Measurements from ENCODE around the gene HIBADH. TPM values are rescaled to one million over a fixed set of nuclear protein-coding genes. Genes with fewer than 3 reads are reported as not detected.

HIBADH gene
- total and polyA plus RNA-seq, 2 donors (not counting 3 experiments of a cell fraction or from before 2014, with no cell fraction given) = 22.6 to 30.5 TPM

GRCh38 chr7:27576360-27576944, 86.2 kb downstream of the HIBADH start:
- CTCF ChIA-PET = interaction anchor here (0.9 to 3.8 kb wide), 3 partner anchors 10 to 380 kb away, joined by 3 to 27 read pairs (median 3); no protein-coding TSS in a partner anchor
- no peaks in the 10 kb centered on the region for H3K9me3 ChIP-seq (replicated peaks; ENCODE audit: control insufficient read depth, insufficient read depth, low read length)
- peaks cover 2% of the 10 kb centered on the region for H3K9me1 ChIP-seq (replicated peaks; ENCODE audit: control insufficient read depth, extremely low read depth, insufficient read depth, low read length)
- H3K36me3 ChIP-seq (ENCODE audit: control insufficient read depth in 2 of 2, extremely low read depth in 1 of 2, insufficient read depth in 2 of 2, low read length in 2 of 2) = no peaks in the 10 kb centered on the region
- no peaks in the 10 kb centered on the region for H3K79me2 ChIP-seq (ENCODE audit: control insufficient read depth, insufficient read depth, low read length)
- TF ChIP-seq POLR2A (IDR thresholded peaks at IDR 0.05; ENCODE audit: low read depth, low read length) = no peak
- TF ChIP-seq, protein P1, sequence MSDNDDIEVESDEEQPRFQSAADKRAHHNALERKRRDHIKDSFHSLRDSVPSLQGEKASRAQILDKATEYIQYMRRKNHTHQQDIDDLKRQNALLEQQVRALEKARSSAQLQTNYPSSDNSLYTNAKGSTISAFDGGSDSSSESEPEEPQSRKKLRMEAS (IDR thresholded peaks at IDR 0.05; ENCODE audit: insufficient read depth, insufficient read length) = no peak
- TF ChIP-seq, protein P2, sequence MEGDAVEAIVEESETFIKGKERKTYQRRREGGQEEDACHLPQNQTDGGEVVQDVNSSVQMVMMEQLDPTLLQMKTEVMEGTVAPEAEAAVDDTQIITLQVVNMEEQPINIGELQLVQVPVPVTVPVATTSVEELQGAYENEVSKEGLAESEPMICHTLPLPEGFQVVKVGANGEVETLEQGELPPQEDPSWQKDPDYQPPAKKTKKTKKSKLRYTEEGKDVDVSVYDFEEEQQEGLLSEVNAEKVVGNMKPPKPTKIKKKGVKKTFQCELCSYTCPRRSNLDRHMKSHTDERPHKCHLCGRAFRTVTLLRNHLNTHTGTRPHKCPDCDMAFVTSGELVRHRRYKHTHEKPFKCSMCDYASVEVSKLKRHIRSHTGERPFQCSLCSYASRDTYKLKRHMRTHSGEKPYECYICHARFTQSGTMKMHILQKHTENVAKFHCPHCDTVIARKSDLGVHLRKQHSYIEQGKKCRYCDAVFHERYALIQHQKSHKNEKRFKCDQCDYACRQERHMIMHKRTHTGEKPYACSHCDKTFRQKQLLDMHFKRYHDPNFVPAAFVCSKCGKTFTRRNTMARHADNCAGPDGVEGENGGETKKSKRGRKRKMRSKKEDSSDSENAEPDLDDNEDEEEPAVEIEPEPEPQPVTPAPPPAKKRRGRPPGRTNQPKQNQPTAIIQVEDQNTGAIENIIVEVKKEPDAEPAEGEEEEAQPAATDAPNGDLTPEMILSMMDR (IDR thresholded peaks at IDR 0.05; ENCODE audit: extremely low read depth in 1 of 2, insufficient read depth in 1 of 2, low read depth in 1 of 2, low read length in 2 of 2) = peak; percentile 22 to 26
- H3K27me3 ChIP-seq (ENCODE audit: control insufficient read depth in 2 of 2, insufficient read depth in 2 of 2, low read length in 2 of 2) = no peaks in the 10 kb centered on the region
- DNase-seq (ENCODE audit: low read depth, low spot score) (peak; percentile 70), FAIRE-seq (peak; percentile 67)
- intact Hi-C loops (cut with micrococcal nuclease) = loop anchor here (1.0 to 5.0 kb wide), 5 partner anchors 198 to 446 kb away; partner anchors contain the start of gene HOXA13
- no peaks in the 10 kb centered on the region for H3K4me1 ChIP-seq (ENCODE audit: control insufficient read depth, extremely low read depth, insufficient read depth, low read length)
- H3K4me2 ChIP-seq (ENCODE audit: insufficient read depth, low read length) = no peak overlapping the region
- no peak overlapping the region for H2AFZ ChIP-seq (ENCODE audit: low read depth, low read length)
- dilution Hi-C loops (cut with MboI; ENCODE audit: extremely low pct_ligation_motif_present, low sequenced_read_pairs) = no loop called here
- BruUV-seq (replicated peaks) = no TSS peak
- no peak overlapping the region for H3K9ac ChIP-seq (replicated peaks; ENCODE audit: extremely low read depth, insufficient read depth, low read length)
- POLR2A ChIA-PET = no interaction called here
- H3K4me3 ChIP-seq (replicated peaks in 1 of 3; ENCODE audit: insufficient read depth in 1 of 3, low read depth in 1 of 3, low read length in 3 of 3) = no peak overlapping the region
- H3K27ac ChIP-seq (ENCODE audit: insufficient read depth, low read depth, low read length) = no peak overlapping the region
- H4K20me1 ChIP-seq (replicated peaks; ENCODE audit: control insufficient read depth, extremely low read depth, insufficient read depth, low read length) = peaks cover 2% of the 10 kb centered on the region

DNA sequence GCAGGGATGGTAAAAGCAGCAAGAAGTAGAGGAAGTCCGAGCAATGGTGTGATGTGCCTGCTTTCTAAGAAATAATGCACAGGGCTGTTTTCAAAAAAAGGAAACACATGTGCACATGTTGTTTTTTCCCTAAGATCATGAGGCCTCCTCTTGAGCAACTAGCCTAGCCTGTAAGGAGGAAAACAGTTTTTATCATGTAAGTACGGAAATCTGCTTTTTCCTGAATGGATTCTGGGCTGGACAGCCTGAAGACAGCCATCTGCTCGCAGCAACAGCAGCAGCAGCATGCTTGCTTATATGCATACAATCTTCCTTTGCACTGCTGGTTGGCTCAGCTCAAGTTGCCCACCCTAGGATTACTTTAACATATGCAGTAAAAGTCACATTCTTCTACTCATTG, 87.1 kb downstream of the HIBADH start:
- BruUV-seq (replicated peaks) = no TSS peak
- Histone ChIP-seq H3K9ac (replicated peaks; ENCODE audit: extremely low read depth, insufficient read depth, low read length) (no peak overlapping the region), H3K4me1 (ENCODE audit: control insufficient read depth, extremely low read depth, insufficient read depth, low read length) (no peaks in the 10 kb centered on the region), H3K4me2 (ENCODE audit: insufficient read depth, low read length) (no peak overlapping the region), H3K27ac (ENCODE audit: insufficient read depth, low read depth, low read length) (no peak overlapping the region), H3K36me3 (ENCODE audit: control insufficient read depth in 2 of 2, extremely low read depth in 1 of 2, insufficient read depth in 2 of 2, low read length in 2 of 2) (no peaks in the 10 kb centered on the region), H3K27me3 (ENCODE audit: control insufficient read depth in 2 of 2, insufficient read depth in 2 of 2, low read length in 2 of 2) (no peaks in the 10 kb centered on the region), H4K20me1 (replicated peaks; ENCODE audit: control insufficient read depth, extremely low read depth, insufficient read depth, low read length) (peaks cover 2% of the 10 kb centered on the region), H3K4me3 (replicated peaks in 1 of 3; ENCODE audit: insufficient read depth in 1 of 3, low read depth in 1 of 3, low read length in 3 of 3) (no peak overlapping the region), H3K9me1 (replicated peaks; ENCODE audit: control insufficient read depth, extremely low read depth, insufficient read depth, low read length) (peaks cover 2% of the 10 kb centered on the region), H3K9me3 (replicated peaks; ENCODE audit: control insufficient read depth, insufficient read depth, low read length) (no peaks in the 10 kb centered on the region), H3K79me2 (ENCODE audit: control insufficient read depth, insufficient read depth, low read length) (no peaks in the 10 kb centered on the region), H2AFZ (ENCODE audit: low read depth, low read length) (no peak overlapping the region)
- ChIA-PET CTCF (interaction anchor here (0.7 to 3.8 kb wide), 7 partner anchors 30 to 380 kb away, joined by 3 to 27 read pairs (median 4); no protein-coding TSS in a partner anchor), POLR2A (no interaction called here)
- no peak for FAIRE-seq
- DNase-seq (ENCODE audit: low read depth, low spot score) = peak; percentile 76
- intact Hi-C loops (cut with micrococcal nuclease) (loop anchor here (1.0 to 5.0 kb wide), 6 partner anchors 199 to 447 kb away; partner anchors contain the start of gene HOXA13), dilution Hi-C loops (cut with MboI; ENCODE audit: extremely low pct_ligation_motif_present, low sequenced_read_pairs) (no loop called here)
- TF ChIP-seq, protein P2 (IDR thresholded peaks at IDR 0.05; ENCODE audit: extremely low read depth in 1 of 2, insufficient read depth in 1 of 2, low read depth in 1 of 2, low read length in 2 of 2) = no peak
- no peak for TF ChIP-seq MYC (IDR thresholded peaks at IDR 0.05; ENCODE audit: low read depth, low read length)
- TF ChIP-seq EZH2 (IDR thresholded peaks at IDR 0.05; ENCODE audit: borderline replicate concordance, low read depth, low read length, severe bottlenecking) = no peak
- TF ChIP-seq JUN (IDR thresholded peaks at IDR 0.05; ENCODE audit: borderline replicate concordance, insufficient read depth, insufficient read length, low read depth) = no peak
- TF ChIP-seq, protein P1 (IDR thresholded peaks at IDR 0.05; ENCODE audit: insufficient read depth, insufficient read length) = no peak
- no peak for TF ChIP-seq GATA2 (IDR thresholded peaks at IDR 0.05; ENCODE audit: insufficient read depth, insufficient read length, low read depth, low read length)
- no peak for TF ChIP-seq POLR2A (IDR thresholded peaks at IDR 0.05; ENCODE audit: low read depth, low read length)
- no peak for TF ChIP-seq POLR2AphosphoS5 (IDR thresholded peaks at IDR 0.05; ENCODE audit: insufficient read depth, low read depth, low read length)
- TF ChIP-seq FOS (IDR thresholded peaks at IDR 0.05; ENCODE audit: borderline replicate concordance, insufficient read depth, low read length) = no peak

Measured in endothelial cell of umbilical vein (primary cell).